HepG2 (cell line): ENCODE measurements around the gene RPL23. TPM values are rescaled to one million over a fixed set of nuclear protein-coding genes. Genes with fewer than 3 reads are reported as not detected.

Experiments used
- AKAP8 ChIP-seq: sonication (generic); formaldehyde crosslinking; IDR thresholded peaks from 2 replicates; pipeline ENCODE4 v1.5.1; 2020; ENCODE audit warnings: mild to moderate bottlenecking, missing genetic modification reagents
- ARHGAP35 ChIP-seq: sonication (generic); formaldehyde crosslinking; IDR thresholded peaks from 2 replicates; pipeline ENCODE4 v1.9.0; 2022; ENCODE audit warnings: mild to moderate bottlenecking, inconsistent platforms, moderate library complexity, missing genetic modification reagents, borderline replicate concordance
- ARID2 ChIP-seq: sonication (generic); formaldehyde crosslinking; IDR thresholded peaks from 2 replicates; pipeline ENCODE4 v1.8.1; 2022; ENCODE audit warnings: mild to moderate bottlenecking, missing genetic modification reagents, borderline replicate concordance
- GATA4 ChIP-seq: sonication (generic); IDR thresholded peaks from 2 replicates; pipeline ENCODE4 v1.6.1; 2016; ENCODE audit warnings: antibody characterized with exemption, low read depth, borderline replicate concordance
- GMEB2 ChIP-seq: IDR thresholded peaks from 2 replicates; pipeline ENCODE4 v1.6.1; 2016; ENCODE audit warnings: missing biosample characterization, missing genetic modification reagents, low read depth
- KDM1A ChIP-seq: IDR thresholded peaks from 2 replicates; pipeline ENCODE4 v1.6.1; 2016; ENCODE audit warnings: missing compliant biosample characterization
- NAIF1 ChIP-seq: sonication (generic); formaldehyde crosslinking; IDR thresholded peaks from 2 replicates; pipeline ENCODE4 v1.5.0; 2020; ENCODE audit warnings: mild to moderate bottlenecking, missing genetic modification reagents, borderline replicate concordance
- NPAS2 ChIP-seq: sonication (generic); formaldehyde crosslinking; IDR thresholded peaks from 2 replicates; pipeline ENCODE4 v1.8.0; 2022; ENCODE audit warnings: mild to moderate bottlenecking, missing genetic modification reagents, borderline replicate concordance
- SIX1 ChIP-seq: sonication (generic); formaldehyde crosslinking; IDR thresholded peaks from 2 replicates; pipeline ENCODE4 v1.4.0; 2020; ENCODE audit warnings: missing genetic modification reagents, borderline replicate concordance
- SNAI1 ChIP-seq: sonication (generic); formaldehyde crosslinking; IDR thresholded peaks from 2 replicates; pipeline ENCODE4 v1.5.0; 2020; ENCODE audit warnings: mild to moderate bottlenecking, missing genetic modification reagents, borderline replicate concordance
- ZNF263 ChIP-seq: sonication (generic); formaldehyde crosslinking; IDR thresholded peaks from 2 replicates; pipeline ENCODE4 v1.4.0; 2020; ENCODE audit warnings: missing genetic modification reagents
- ZNF281 ChIP-seq: sonication (generic); formaldehyde crosslinking; IDR thresholded peaks from 2 replicates; pipeline ENCODE4 v1.4.0; 2020; ENCODE audit warnings: missing genetic modification reagents, borderline replicate concordance
- ZNF282 ChIP-seq: fragments of 450-650 bp; IDR thresholded peaks from 2 replicates; pipeline ENCODE4 v1.6.1; 2018; ENCODE audit not compliant: partially characterized antibody
- ZNF292 ChIP-seq: sonication (generic); formaldehyde crosslinking; IDR thresholded peaks from 2 replicates; pipeline ENCODE4 v1.8.1; 2022; ENCODE audit warnings: mild to moderate bottlenecking, low read depth, missing genetic modification reagents, borderline replicate concordance
- ZNF781 ChIP-seq: sonication (generic); formaldehyde crosslinking; IDR thresholded peaks from 2 replicates; pipeline ENCODE4 v1.5.1; 2020; ENCODE audit warnings: borderline replicate concordance, mild to moderate bottlenecking, missing genetic modification reagents; ENCODE audit errors: not compliant biosample characterization
- ZNF800 ChIP-seq: sonication (generic); formaldehyde crosslinking; IDR thresholded peaks from 2 replicates; pipeline ENCODE4 v1.4.0; 2020; ENCODE audit warnings: missing genetic modification reagents
- ZSCAN5A ChIP-seq: sonication (generic); formaldehyde crosslinking; IDR thresholded peaks from 2 replicates; pipeline ENCODE4 v1.8.0; 2022; ENCODE audit warnings: mild to moderate bottlenecking, missing genetic modification reagents, borderline replicate concordance
- polyA plus RNA-seq, 8 experiments: library from polyadenylated mRNA; depleted of rRNA in 3 of 8; stranded (reverse) in 7 of 8; unstranded in 1 of 8; fragments of >200 nt; fragmentation: Illumina TruSeq in 4 of 8; extraction: Trizol in 4 of 8; gene quantifications; 2 replicates each; pipeline versions ENCODE4 v1.2.1 to v1.2.3, GENCODE V29; 2011 to 2016; ENCODE audit warnings: low read depth in 4 of 8, missing spikeins in 1 of 8, mixed read lengths in 1 of 8; ENCODE audit not compliant: insufficient read depth in 1 of 8
- total RNA-seq, 5 experiments: library from RNA; depleted of rRNA; stranded (reverse); fragments of >200 nt; fragmentation: Illumina TruSeq; extraction: Trizol; gene quantifications; 2 replicates each; pipeline ENCODE4 v1.2.3, GENCODE V29; 2016; ENCODE audit warnings: low read depth in 1 of 5

RPL23 gene
- total and polyA plus RNA-seq, 2 of the 13 experiments (the other 11 are each of a cell fraction or from before 2014, with no cell fraction given): 2,790 to 4,860 TPM

- TF ChIP-seq ZNF281 (no peak), ARHGAP35 (CRISPR knock-in tag) (no peak; the same call in 1 of the 2 replicates), ZNF292 (CRISPR knock-in tag) (no peak), ZNF282 (no peak), ZNF263 (CRISPR knock-in tag) (no peak), NAIF1 (CRISPR knock-in tag) (0 out of 2 replicates have a peak, but pooled peaks have one; percentile 67), SIX1 (CRISPR knock-in tag) (0 out of 2 replicates have a peak, but pooled peaks have one; percentile 33), KDM1A (no peak), SNAI1 (no peak), ARID2 (CRISPR knock-in tag) (peak; percentile 74; the same call in 1 of the 2 replicates), GMEB2 (CRISPR knock-in tag) (no peak), ZNF781 (CRISPR knock-in tag) (no peak), GATA4 (no peak), AKAP8 (CRISPR knock-in tag) (no peak), ZNF800 (CRISPR knock-in tag) (no peak), ZSCAN5A (0 out of 2 replicates have a peak, but pooled peaks have one; percentile 45), NPAS2 (CRISPR knock-in tag) (no peak)
Measured at GRCh38 chr17:38870259-38871165, 17.0 kb upstream of the RPL23 start (continued).
